GM21723 (cell line): ENCODE results near the gene ELOVL2.

Source experiments
- ATAC-seq: cut with Tn5 transposase; IDR thresholded peaks from one replicate; pipeline ENCODE4 v1.9.1; 2021; ENCODE audit warnings: mild to moderate bottlenecking, moderate library complexity; ENCODE audit not compliant: unreplicated experiment

The ELOVL2 gene

GRCh38 chr6:10947966-10948365, 96.1 kb downstream of the ELOVL2 start:
- ATAC-seq: no peak

- ATAC-seq: no peak
These were observed 98.3 kb downstream of the ELOVL2 start for GRCh38 chr6:10945845-10946244.

DNA sequence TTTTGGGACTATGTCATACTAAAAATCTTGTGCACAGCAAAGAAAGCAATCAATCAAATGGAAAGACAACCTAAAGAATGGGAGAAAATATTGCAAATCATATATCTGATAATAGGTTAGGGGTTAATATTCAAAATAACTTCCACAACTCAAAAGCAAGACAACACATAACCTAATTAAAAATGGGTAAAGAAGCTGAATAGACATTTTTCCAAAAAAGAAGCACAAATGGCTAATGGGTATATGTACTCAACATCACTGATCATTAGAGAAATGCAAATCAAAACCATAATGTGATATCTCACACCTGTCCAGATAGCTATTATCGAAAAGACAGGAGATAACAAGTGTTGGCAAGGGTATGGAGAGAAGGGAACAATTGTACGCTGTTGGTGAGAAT, 104.3 kb downstream of the ELOVL2 start:
- no peak for ATAC-seq

GRCh38 chr6:10933126-10933525, 111.0 kb downstream of the ELOVL2 start:
- no peak for ATAC-seq
